ENCODE data around the gene TRIM9.
"Not testable (repeated sequence)": the region's sequence is repeated elsewhere in the genome, so short reads cannot be mapped to it uniquely, and the experiment has no call there.

The TRIM9 gene

DNA sequence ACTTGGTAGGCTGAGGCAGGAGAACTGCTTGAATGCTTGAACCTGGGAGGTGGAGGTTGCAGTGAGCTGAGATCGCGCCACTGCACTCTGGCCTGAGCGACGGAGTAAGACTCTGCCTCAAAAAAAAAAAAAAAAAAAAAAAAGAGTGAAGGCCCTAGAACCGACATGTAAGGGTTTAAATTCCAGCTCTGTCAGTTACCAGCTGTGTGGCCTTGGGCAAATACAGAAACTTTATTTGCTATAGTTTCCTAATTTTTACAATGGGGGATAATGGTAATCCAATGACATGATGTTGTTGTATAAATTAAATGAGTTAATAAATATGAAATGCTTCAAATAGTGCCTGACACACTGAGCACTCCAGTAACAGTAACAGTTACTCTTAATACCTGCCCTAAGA is 131.0 kb downstream of the TRIM9 start:
- DNase-seq (ENCODE audit: low spot score) = no peak

GRCh38 chr14:50961605-50962221 is 133.2 kb downstream of the TRIM9 start:
- DNase-seq (ENCODE audit: low spot score) = no peak

DNA sequence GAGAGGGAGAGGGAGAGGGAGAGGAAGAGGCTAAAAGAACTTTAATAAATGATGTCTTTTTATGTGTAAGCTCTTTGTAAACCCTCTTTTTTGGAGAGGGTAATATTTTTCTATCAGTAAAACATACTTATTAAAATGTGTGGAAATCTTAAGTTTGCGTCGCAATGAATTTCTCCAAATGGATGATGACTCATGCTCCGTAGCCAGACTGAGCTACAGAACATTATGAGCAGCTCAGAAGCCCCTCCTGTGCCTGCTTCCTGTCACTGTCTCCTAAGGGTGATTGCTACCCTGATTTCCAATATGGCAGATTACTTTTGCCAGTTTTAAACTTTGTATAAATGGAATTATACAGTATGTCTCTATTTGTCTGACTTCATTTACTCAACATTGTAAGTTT is 137.6 kb downstream of the TRIM9 start:
- DNase-seq (ENCODE audit: low spot score) = no peak

- not testable (repeated sequence) for DNase-seq (ENCODE audit: low spot score)
These were observed 138.5 kb downstream of the TRIM9 start for GRCh38 chr14:50956421-50956820.

DNA sequence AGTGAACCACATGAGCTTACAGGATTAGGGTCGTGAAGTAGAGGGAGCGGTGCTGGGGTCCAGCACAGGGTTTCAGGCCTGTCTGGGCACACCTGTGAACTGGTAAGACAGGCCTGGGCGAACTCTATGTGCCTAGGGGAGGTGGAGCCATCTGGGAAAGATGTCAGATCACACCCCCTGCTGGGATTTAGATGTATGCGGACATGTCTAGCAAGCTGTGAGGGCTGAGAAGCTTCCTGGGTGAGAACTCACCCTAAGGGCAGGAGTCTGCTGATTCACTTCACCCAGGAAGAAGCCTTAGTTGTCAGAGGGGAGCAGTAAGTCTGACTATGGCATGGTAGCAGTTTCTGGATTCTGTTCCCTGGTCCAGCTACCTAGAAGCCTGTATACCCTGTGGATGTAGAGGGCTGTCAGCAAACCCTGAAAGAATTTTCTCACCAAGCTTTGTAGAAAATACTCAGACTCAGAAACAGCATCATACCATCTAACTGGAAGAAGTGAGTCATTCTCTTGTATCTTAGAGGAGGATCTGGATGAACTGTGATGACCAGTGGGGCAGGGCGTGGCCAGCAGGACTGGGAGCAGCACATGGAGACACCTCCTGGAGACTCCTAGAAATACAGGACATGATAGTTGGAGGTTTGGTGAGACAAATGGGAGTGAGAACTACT is 139.4 kb downstream of the TRIM9 start:
- no peak for DNase-seq (ENCODE audit: low spot score)

DNA sequence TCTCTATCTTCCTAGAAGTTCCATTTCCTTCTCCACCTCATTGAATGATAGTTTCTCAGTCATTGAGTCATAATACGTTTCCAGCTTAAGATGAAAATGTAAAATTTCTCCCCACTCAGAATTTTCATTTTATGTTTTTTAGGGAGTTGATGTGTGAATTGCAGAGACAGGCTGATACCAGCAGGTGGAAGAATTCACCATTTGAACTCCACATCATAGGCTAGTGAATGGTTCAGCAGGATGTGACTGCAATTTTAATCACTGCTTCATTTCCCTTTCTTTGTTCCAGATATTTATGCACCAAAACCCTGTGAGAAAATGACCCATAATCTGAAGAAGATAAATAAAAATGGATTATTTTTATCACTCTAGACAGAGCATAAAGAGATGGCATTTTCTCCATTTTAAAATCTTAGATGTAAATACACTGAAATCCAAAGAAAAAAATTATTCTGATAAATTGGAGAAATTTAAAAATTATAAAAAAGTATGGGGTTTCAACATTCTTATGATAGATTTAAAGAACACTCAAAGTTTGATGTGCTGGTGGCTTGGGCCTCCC is 140.0 kb downstream of the TRIM9 start:
- no peak for DNase-seq (ENCODE audit: low spot score)

DNA sequence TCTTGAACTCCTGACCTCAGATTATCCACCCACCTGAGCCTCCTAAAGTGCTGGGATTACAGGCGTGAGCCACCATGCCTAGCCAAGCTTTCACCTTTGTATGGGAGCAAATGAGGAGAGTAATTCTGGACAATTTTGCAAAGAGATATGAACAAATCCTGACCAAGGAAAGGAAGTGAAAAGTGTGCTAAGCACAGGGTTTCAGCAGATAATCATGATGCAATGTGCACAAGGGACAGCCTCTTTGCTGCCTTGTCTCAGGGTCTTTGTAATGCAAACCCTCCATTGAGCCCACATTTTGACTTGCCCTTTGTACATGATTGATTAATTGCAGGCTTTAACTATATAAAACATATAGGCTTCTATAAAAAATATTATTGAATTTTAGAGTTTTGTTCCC is 141.4 kb downstream of the TRIM9 start:
- DNase-seq (ENCODE audit: low spot score) = no peak

GRCh38 chr14:50951032-50951431 is 143.9 kb downstream of the TRIM9 start:
- no peak for DNase-seq (ENCODE audit: low spot score)

GRCh38 chr14:50948205-50948604 is 146.7 kb downstream of the TRIM9 start:
- DNase-seq (ENCODE audit: low spot score) = no peak

DNA sequence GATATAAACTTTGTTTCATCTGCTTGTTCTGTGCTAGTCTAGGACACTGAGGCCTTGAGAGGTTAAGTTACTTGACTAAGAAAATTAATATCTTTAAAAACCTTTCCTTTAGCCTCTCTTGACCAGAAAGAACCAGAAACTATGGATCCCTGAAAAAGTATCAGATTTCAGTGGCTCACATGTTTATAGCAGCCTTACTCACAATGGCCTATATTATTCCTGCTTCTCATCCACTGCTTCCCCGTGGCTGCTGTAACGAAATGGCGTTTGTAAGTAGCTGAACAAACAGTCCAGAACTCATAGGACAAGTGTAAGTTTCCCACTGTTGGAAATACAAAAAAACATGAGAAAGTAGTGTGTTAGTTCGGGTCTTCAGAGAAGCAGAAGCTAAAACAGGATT is 147.5 kb downstream of the TRIM9 start:
- no peak for DNase-seq (ENCODE audit: low spot score)

DNA sequence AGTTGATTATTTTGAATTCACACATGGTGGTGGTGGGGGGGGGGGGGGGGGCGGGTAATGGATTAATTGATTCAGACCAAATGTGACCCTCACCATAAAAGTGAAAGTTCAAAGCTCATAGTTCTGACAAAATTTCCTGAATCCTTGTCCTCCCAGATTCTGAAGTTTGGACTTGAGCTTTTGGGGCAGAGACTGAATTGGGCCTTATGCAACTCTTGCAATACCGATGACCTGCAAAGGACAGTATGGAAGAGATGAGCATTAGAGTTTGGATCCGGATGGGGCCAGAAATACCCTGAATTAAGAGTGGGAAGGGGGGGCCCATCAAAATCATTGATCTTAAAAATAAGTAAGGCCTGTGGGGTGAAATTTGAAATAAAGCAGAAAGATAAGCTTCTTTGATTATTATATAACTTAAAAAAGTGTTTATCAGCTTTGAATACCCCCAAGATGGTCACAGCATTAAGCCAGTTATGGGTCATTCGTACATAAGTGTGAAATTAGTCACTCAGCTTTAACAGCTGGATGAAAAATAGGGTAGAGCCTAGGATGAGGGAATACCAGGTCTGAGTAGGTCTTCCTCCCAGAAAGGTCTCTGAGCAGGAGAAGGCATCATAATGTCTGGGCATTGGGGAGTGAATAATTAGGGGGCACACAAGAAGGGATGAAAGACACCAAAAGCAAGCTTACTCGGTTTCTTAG is 148.5 kb downstream of the TRIM9 start:
- DNase-seq (ENCODE audit: low spot score) = no peak

DNA sequence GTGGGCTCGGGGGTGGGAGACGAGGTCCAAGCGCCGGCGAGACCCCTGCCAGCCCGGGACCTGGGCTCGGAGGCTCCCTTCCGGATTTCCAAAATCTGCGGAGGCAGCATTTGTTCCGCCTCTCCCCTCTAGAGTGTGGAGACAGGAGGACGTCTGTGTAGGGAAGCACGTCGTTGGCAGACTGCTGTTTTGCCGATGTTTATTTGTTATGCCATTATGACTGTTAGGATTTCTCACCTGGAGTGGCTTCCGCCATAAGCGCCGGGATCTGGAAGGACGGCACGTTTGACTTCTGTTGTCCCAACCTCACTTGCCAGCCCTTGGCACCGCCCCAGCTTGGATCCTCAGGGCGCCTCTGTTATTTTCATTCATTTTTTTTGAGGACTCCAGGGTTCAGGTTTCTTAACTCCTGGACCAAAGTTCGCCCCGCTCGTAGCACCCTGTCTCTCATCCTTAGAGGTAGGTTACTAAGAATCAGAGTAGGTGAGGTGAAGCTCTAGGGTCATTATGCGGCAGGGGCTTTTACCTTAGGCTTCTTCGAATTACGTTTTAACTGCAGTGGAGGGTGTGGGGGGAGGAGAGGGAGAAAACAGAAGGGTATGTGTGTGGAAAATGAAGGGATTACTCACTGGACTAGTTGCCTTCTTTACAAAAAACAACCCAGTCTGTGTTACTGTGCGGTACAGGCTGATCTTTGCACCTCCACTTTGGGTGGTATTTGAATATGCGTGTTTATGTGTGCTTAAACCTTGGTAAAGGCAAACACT is 150.1 kb downstream of the TRIM9 start:
- DNase-seq (ENCODE audit: low spot score) = no peak

- DNase-seq (ENCODE audit: low spot score) = peak; percentile 81
These were observed 150.8 kb downstream of the TRIM9 start, which contains the start of gene PYGL for GRCh38 chr14:50943943-50944646. Gene PYGL, minus strand, starts transcription at chr14:50944483. Its CDS starts 80 bp downstream, at chr14:50944403.

DNA sequence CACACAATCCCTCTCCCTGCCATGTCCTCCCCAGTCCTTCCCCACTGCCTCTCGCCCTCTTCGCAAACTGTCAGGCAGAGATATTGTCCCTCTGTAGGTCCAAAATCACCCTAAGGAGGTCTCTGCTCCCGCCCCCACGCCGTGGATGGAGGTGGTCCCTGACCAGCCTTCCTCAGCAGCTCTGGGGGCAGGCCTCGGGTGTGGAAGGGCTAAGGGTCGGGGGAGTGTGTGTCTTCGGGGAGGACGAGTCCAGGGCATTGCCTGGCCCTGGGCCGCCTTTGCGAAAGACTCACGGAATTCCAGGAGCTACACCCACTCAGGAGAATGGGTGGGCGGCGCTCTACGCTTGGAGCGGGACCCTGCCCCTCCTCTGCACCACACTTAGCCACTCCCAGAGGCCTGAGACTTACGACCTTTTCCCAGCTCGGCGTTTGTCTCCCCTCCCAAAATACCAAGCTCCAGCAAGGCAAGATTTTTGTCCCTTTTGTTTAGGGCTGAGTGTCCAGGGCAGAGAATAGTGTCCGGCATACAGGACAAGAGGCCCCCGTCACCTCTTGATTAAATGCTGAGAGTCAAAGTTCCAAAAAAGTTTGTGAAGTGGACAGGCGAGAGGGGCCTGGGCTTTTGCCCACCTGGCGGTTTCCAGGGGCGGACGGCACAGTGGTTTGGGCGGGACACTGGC is 151.5 kb downstream of the TRIM9 start:
- DNase-seq (ENCODE audit: low spot score) = no peak

DNA sequence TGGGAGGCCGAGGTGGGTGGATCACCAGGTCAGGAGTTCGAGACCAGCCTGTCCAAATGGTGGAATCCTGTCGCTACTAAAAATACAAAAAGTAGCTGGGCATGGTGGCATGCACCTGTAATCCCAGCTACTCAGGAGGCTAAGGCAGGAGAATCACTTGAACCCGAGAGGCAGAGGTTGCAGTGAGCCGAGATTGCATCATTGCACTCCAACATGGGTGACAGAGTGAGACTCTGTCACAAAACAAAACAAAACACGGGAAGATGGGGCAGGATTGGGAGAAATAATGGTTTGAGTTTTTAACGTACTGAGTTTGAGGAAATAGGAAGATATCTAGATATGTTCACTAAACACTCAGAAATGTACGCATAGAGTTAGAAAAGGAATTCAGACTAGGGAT is 153.3 kb downstream of the TRIM9 start:
- not testable (repeated sequence) for DNase-seq (ENCODE audit: low spot score)

- no peak for DNase-seq (ENCODE audit: low spot score)
These were observed 153.8 kb downstream of the TRIM9 start for GRCh38 chr14:50941151-50941550.

DNA sequence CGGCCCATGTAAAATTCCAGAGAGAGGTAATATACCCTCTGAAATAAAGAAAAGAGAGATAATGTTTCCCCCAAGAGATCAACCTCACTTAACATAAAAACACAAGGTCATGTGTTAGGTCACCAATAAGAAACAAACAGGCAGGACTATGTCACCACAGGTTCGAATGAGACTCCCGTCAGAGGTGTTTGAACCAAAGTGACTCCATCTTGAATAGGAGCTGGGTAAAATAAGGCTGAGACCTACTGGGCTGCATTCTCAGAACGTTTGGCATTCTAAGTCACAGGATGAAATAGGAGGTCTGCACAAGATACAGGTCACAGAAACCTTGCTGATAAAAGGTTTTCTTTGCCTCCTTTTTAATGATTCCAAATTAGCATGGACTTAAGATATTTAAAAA is 157.1 kb downstream of the TRIM9 start:
- DNase-seq (ENCODE audit: low spot score) = no peak

- no peak for DNase-seq (ENCODE audit: low spot score)
These were observed 157.6 kb downstream of the TRIM9 start for GRCh38 chr14:50937325-50937724.

GRCh38 chr14:50936882-50937281 is 158.0 kb downstream of the TRIM9 start:
- DNase-seq (ENCODE audit: low spot score) = no peak

GRCh38 chr14:50936016-50936340 is 158.9 kb downstream of the TRIM9 start:
- no peak for DNase-seq (ENCODE audit: low spot score)
